ENCODE data around the gene TCERG1L.
"Not testable (repeated sequence)": the region's sequence is repeated elsewhere in the genome, so short reads cannot be mapped to it uniquely, and the experiment has no call there.

Gene TCERG1L

GRCh38 chr10:131158695-131159094 is 152.8 kb downstream of the TCERG1L start:
- no peak for DNase-seq

- no peak for DNase-seq
Observed at GRCh38 chr10:131157899-131158298, 153.6 kb downstream of the TCERG1L start.

GRCh38 chr10:131155876-131156230 is 155.7 kb downstream of the TCERG1L start:
- no peak for DNase-seq

- DNase-seq = no peak
Observed at GRCh38 chr10:131155218-131155875, 156.2 kb downstream of the TCERG1L start.

GRCh38 chr10:131154306-131155025 is 157.1 kb downstream of the TCERG1L start:
- no peak for DNase-seq

GRCh38 chr10:131152456-131152855 is 159.1 kb downstream of the TCERG1L start:
- not testable (repeated sequence) for DNase-seq

GRCh38 chr10:131150126-131150525 is 161.4 kb downstream of the TCERG1L start:
- DNase-seq = no peak

- DNase-seq = no peak
Observed at GRCh38 chr10:131149586-131149985, 161.9 kb downstream of the TCERG1L start.

- DNase-seq = no peak
Observed at GRCh38 chr10:131149111-131149510, 162.4 kb downstream of the TCERG1L start.

GRCh38 chr10:131148270-131148669 is 163.3 kb downstream of the TCERG1L start:
- no peak for DNase-seq

- no peak for DNase-seq
Observed at GRCh38 chr10:131147301-131147975, 164.1 kb downstream of the TCERG1L start.

- no peak for DNase-seq
Observed at GRCh38 chr10:131146790-131147189, 164.7 kb downstream of the TCERG1L start.

GRCh38 chr10:131145756-131146155 is 165.8 kb downstream of the TCERG1L start:
- no peak for DNase-seq

- no peak for DNase-seq
Observed at GRCh38 chr10:131144711-131145375, 166.7 kb downstream of the TCERG1L start.

GRCh38 chr10:131144196-131144595 is 167.3 kb downstream of the TCERG1L start:
- no peak for DNase-seq

- DNase-seq = no peak
Observed at GRCh38 chr10:131143425-131144165, 167.9 kb downstream of the TCERG1L start.

- no peak for DNase-seq
Observed at GRCh38 chr10:131142517-131143380, 168.8 kb downstream of the TCERG1L start.

- no peak for DNase-seq
Observed at GRCh38 chr10:131141645-131142516, 169.6 kb downstream of the TCERG1L start.

- DNase-seq = no peak
Observed at GRCh38 chr10:131141207-131141606, 170.3 kb downstream of the TCERG1L start.

GRCh38 chr10:131140606-131141005 is 170.9 kb downstream of the TCERG1L start:
- no peak for DNase-seq

- DNase-seq = no peak
Observed at GRCh38 chr10:131137223-131137622, 174.3 kb downstream of the TCERG1L start.

Measured in GDM1 (cell line).